Neural cell (in vitro differentiated cells): ENCODE results near the gene RHOH.

Experiments
- CTCF ChIP-seq: fragments of 450-650 bp; IDR thresholded peaks from 2 replicates; pipeline ENCODE4 v1.5.1; 2014; ENCODE audit warnings: antibody characterized with exemption, mild to moderate bottlenecking, moderate library complexity; ENCODE audit not compliant: poor library complexity, severe bottlenecking
- TF ChIP-seq, protein P1 (sequence below): IDR thresholded peaks from 2 replicates; pipeline ENCODE4 v1.6.1; 2012; ENCODE audit warnings: borderline replicate concordance

DNA sequence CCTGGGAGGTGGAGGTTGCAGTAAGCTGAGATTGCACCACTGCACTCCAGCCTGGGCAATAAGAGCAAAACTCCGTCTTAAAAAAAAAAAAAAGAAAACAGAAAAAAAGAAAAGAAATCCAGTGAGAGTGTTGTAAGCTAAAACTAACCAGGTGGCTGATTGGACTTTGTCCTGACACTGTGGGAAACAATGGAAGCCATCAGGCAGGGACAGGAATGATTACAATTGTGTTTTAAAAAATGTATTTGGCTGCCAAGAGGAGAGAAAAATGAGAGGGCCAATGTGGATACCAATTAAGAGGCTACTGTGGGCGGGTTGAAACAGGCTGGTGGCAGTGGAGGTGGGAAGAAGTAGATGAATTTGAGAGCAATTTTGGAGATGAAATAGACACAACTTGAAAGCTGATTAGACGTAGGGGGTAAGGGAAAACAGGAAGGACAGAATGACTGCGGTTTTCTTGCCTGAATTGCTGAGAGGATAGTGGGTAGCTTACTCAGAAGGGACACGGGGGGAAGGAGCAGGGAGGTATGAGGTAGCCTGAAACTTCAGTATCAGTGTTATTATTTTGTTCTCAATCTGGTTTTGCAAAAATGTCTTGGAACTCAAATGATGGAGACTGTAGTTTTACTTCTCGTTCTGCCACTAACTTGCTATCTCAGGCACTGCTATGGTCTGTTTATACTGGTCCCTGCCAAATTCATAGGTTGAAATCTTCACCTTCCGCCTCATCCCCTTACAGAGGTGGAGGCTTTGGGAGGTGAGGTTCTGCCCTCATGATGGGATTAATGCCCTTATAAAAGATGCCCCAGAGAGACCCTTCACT, 92.7 kb downstream of the RHOH start:
- TF ChIP-seq, protein P1, sequence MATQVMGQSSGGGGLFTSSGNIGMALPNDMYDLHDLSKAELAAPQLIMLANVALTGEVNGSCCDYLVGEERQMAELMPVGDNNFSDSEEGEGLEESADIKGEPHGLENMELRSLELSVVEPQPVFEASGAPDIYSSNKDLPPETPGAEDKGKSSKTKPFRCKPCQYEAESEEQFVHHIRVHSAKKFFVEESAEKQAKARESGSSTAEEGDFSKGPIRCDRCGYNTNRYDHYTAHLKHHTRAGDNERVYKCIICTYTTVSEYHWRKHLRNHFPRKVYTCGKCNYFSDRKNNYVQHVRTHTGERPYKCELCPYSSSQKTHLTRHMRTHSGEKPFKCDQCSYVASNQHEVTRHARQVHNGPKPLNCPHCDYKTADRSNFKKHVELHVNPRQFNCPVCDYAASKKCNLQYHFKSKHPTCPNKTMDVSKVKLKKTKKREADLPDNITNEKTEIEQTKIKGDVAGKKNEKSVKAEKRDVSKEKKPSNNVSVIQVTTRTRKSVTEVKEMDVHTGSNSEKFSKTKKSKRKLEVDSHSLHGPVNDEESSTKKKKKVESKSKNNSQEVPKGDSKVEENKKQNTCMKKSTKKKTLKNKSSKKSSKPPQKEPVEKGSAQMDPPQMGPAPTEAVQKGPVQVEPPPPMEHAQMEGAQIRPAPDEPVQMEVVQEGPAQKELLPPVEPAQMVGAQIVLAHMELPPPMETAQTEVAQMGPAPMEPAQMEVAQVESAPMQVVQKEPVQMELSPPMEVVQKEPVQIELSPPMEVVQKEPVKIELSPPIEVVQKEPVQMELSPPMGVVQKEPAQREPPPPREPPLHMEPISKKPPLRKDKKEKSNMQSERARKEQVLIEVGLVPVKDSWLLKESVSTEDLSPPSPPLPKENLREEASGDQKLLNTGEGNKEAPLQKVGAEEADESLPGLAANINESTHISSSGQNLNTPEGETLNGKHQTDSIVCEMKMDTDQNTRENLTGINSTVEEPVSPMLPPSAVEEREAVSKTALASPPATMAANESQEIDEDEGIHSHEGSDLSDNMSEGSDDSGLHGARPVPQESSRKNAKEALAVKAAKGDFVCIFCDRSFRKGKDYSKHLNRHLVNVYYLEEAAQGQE: no peak
- no peak for TF ChIP-seq CTCF
